Activated naive CD4-positive, alpha-beta T cell treated with anti-CD3 and anti-CD28 coated beads, Interleukin-2, amount 10 ng/mL, durations not matched to agents 7 days and 5 days (primary cell): ENCODE measurements around the gene FOXA3.

Experiments used
- CTCF ChIA-PET: fragments of 350-600 bp; sonication (Branson Sonifier 250); formaldehyde crosslinking; loops from one replicate; lab custom pipeline; 2021; ENCODE audit warnings: antibody characterized with exemption; lab: Charles Lee
- DNase-seq: peaks from one replicate; pipeline ENCODE4 v3.0.0-alpha.2; 2020
- H3K27ac Mint-ChIP-seq: one replicate; pipeline ENCODE4 v1.8.0; 2021; ENCODE audit warnings: mild to moderate bottlenecking, moderate library complexity, mixed read lengths
- H3K27me3 Mint-ChIP-seq: one replicate; pipeline ENCODE4 v1.8.0; 2021; ENCODE audit warnings: mild to moderate bottlenecking, mixed read lengths
- H3K36me3 Mint-ChIP-seq: one replicate; pipeline ENCODE4 v1.8.0; 2021; ENCODE audit warnings: mixed read lengths
- H3K4me1 Mint-ChIP-seq: one replicate; pipeline ENCODE4 v1.8.0; 2021; ENCODE audit warnings: mixed read lengths
- H3K4me3 Mint-ChIP-seq: one replicate; pipeline ENCODE4 v1.8.0; 2021; ENCODE audit warnings: mild to moderate bottlenecking, moderate library complexity, mixed read lengths
- H3K9me3 Mint-ChIP-seq: one replicate; pipeline ENCODE4 v1.8.0; 2021; ENCODE audit warnings: mixed read lengths

FOXA3 gene

GRCh38 chr19:45872095-45872919, 8.2 kb downstream of the FOXA3 start:
- no peaks in the 10 kb centered on the region for H3K36me3 Mint-ChIP-seq
- DNase-seq: no peak
- peaks cover 59% of the 10 kb centered on the region for H3K27me3 Mint-ChIP-seq
- H3K9me3 Mint-ChIP-seq: no peaks in the 10 kb centered on the region
- peaks cover 9% of the 10 kb centered on the region for H3K4me1 Mint-ChIP-seq
- no peak overlapping the region for H3K4me3 Mint-ChIP-seq
- no peak overlapping the region for H3K27ac Mint-ChIP-seq
- CTCF ChIA-PET: interaction anchor here (1.5 kb wide), 1 partner anchor 9 kb away, joined by 3 read pairs; the partner anchor contains the start of gene SYMPK

GRCh38 chr19:45873219-45873772, 9.2 kb downstream of the FOXA3 start:
- H3K27me3 Mint-ChIP-seq: peaks cover 54% of the 10 kb centered on the region
- CTCF ChIA-PET: interaction anchor here (1.5 kb wide), 1 partner anchor 10 kb away, joined by 3 read pairs; the partner anchor contains the start of gene SYMPK
- DNase-seq: no peak

GRCh38 chr19:45874620-45874966, 10.5 kb downstream of the FOXA3 start:
- peaks cover 55% of the 10 kb centered on the region for H3K27me3 Mint-ChIP-seq
- CTCF ChIA-PET: no interaction called here
- H3K4me1 Mint-ChIP-seq: peaks cover 16% of the 10 kb centered on the region
- no peaks in the 10 kb centered on the region for H3K36me3 Mint-ChIP-seq
- no peak overlapping the region for H3K27ac Mint-ChIP-seq
- H3K4me3 Mint-ChIP-seq: no peak overlapping the region
- DNase-seq: no peak
- H3K9me3 Mint-ChIP-seq: no peaks in the 10 kb centered on the region

More at GRCh38 chr19:45873219-45873772, 9.2 kb downstream of the FOXA3 start:
- peaks cover 13% of the 10 kb centered on the region for H3K4me1 Mint-ChIP-seq
- H3K4me3 Mint-ChIP-seq: no peak overlapping the region
- H3K9me3 Mint-ChIP-seq: no peaks in the 10 kb centered on the region
- no peaks in the 10 kb centered on the region for H3K36me3 Mint-ChIP-seq
- no peak overlapping the region for H3K27ac Mint-ChIP-seq

GRCh38 chr19:45876161-45876410, 12.0 kb downstream of the FOXA3 start:
- no peak overlapping the region for H3K27ac Mint-ChIP-seq
- no peak for DNase-seq
- H3K4me3 Mint-ChIP-seq: no peak overlapping the region
- H3K36me3 Mint-ChIP-seq: no peaks in the 10 kb centered on the region
- H3K9me3 Mint-ChIP-seq: no peaks in the 10 kb centered on the region
- H3K4me1 Mint-ChIP-seq: peaks cover 18% of the 10 kb centered on the region
- H3K27me3 Mint-ChIP-seq: peaks cover 55% of the 10 kb centered on the region
- CTCF ChIA-PET: no interaction called here

- no peaks in the 10 kb centered on the region for H3K36me3 Mint-ChIP-seq
- H3K9me3 Mint-ChIP-seq: no peaks in the 10 kb centered on the region
- H3K4me3 Mint-ChIP-seq: no peak overlapping the region
- peaks cover 60% of the 10 kb centered on the region for H3K27me3 Mint-ChIP-seq
- H3K27ac Mint-ChIP-seq: no peak overlapping the region
- peaks cover 23% of the 10 kb centered on the region for H3K4me1 Mint-ChIP-seq
- CTCF ChIA-PET: no interaction called here
- peak; percentile 46 for DNase-seq
Measured at GRCh38 chr19:45876411-45877197, 12.5 kb downstream of the FOXA3 start.

GRCh38 chr19:45878043-45878794, 14.1 kb downstream of the FOXA3 start:
- H3K4me1 Mint-ChIP-seq: peaks cover 31% of the 10 kb centered on the region
- H3K27ac Mint-ChIP-seq: no peak overlapping the region
- DNase-seq: no peak
- CTCF ChIA-PET: no interaction called here
- no peak overlapping the region for H3K4me3 Mint-ChIP-seq
- H3K27me3 Mint-ChIP-seq: peaks cover 60% of the 10 kb centered on the region
- H3K36me3 Mint-ChIP-seq: peaks cover 1% of the 10 kb centered on the region
- H3K9me3 Mint-ChIP-seq: no peaks in the 10 kb centered on the region

- CTCF ChIA-PET: interaction anchor here (1.6 kb wide), 1 partner anchor 62 kb away, joined by 4 read pairs; no protein-coding TSS in a partner anchor
- H3K27ac Mint-ChIP-seq: no peak overlapping the region
Measured at GRCh38 chr19:45879055-45879454, 14.9 kb downstream of the FOXA3 start.

GRCh38 chr19:45879971-45880370, 15.8 kb downstream of the FOXA3 start:
- DNase-seq: no peak
- Mint-ChIP-seq H3K27me3 (peaks cover 48% of the 10 kb centered on the region), H3K27ac (no peak overlapping the region), H3K36me3 (peaks cover 4% of the 10 kb centered on the region), H3K4me3 (no peak overlapping the region), H3K4me1 (peaks cover 42% of the 10 kb centered on the region), H3K9me3 (no peaks in the 10 kb centered on the region)
- CTCF ChIA-PET: interaction anchor here (1.1 to 1.6 kb wide), 2 partner anchors 31 to 63 kb away, joined by 3 to 4 read pairs; no protein-coding TSS in a partner anchor

More at GRCh38 chr19:45879055-45879454, 14.9 kb downstream of the FOXA3 start:
- no peaks in the 10 kb centered on the region for H3K9me3 Mint-ChIP-seq
- H3K36me3 Mint-ChIP-seq: peaks cover 4% of the 10 kb centered on the region
- no peak overlapping the region for H3K4me3 Mint-ChIP-seq
- peaks cover 39% of the 10 kb centered on the region for H3K4me1 Mint-ChIP-seq
- DNase-seq: no peak
- peaks cover 52% of the 10 kb centered on the region for H3K27me3 Mint-ChIP-seq

GRCh38 chr19:45881082-45881908, 17.2 kb downstream of the FOXA3 start:
- DNase-seq: no peak
- H3K27ac Mint-ChIP-seq: no peak overlapping the region
- no peak overlapping the region for H3K4me3 Mint-ChIP-seq
- H3K27me3 Mint-ChIP-seq: peaks cover 34% of the 10 kb centered on the region
- CTCF ChIA-PET: interaction anchor here (0.7 to 5.3 kb wide), 8 partner anchors 16 to 136 kb away, joined by 3 to 58 read pairs (median 4); partner anchors contain the start of genes FOXA3, MYPOP and SYMPK
- no peaks in the 10 kb centered on the region for H3K9me3 Mint-ChIP-seq
- H3K36me3 Mint-ChIP-seq: peaks cover 4% of the 10 kb centered on the region
- H3K4me1 Mint-ChIP-seq: peaks cover 43% of the 10 kb centered on the region

GRCh38 chr19:45881909-45882528, 17.9 kb downstream of the FOXA3 start:
- H3K36me3 Mint-ChIP-seq: peaks cover 4% of the 10 kb centered on the region
- no peaks in the 10 kb centered on the region for H3K9me3 Mint-ChIP-seq
- CTCF ChIA-PET: interaction anchor here (0.7 to 5.3 kb wide), 10 partner anchors 11 to 136 kb away, joined by 3 to 58 read pairs (median 4); partner anchors contain the start of genes FOXA3, MYPOP, SIX5 and SYMPK
- H3K27ac Mint-ChIP-seq: no peak overlapping the region
- no peak for DNase-seq
- H3K4me1 Mint-ChIP-seq: peaks cover 44% of the 10 kb centered on the region
- H3K4me3 Mint-ChIP-seq: no peak overlapping the region
- peaks cover 27% of the 10 kb centered on the region for H3K27me3 Mint-ChIP-seq

- H3K36me3 Mint-ChIP-seq: peaks cover 4% of the 10 kb centered on the region
- peaks cover 44% of the 10 kb centered on the region for H3K4me1 Mint-ChIP-seq
- H3K27me3 Mint-ChIP-seq: peaks cover 20% of the 10 kb centered on the region
- H3K9me3 Mint-ChIP-seq: no peaks in the 10 kb centered on the region
- peak overlapping the region; percentile 43 for H3K27ac Mint-ChIP-seq
- CTCF ChIA-PET: interaction anchor here (1.1 to 5.3 kb wide), 8 partner anchors 12 to 135 kb away, joined by 4 to 58 read pairs (median 9); partner anchors contain the start of genes FOXA3, MYPOP, SIX5 and SYMPK
- peak overlapping the region; percentile 65 for H3K4me3 Mint-ChIP-seq
- DNase-seq: peak; percentile 89
Measured at GRCh38 chr19:45882652-45883585, 18.8 kb downstream of the FOXA3 start.

- peaks cover 41% of the 10 kb centered on the region for H3K4me1 Mint-ChIP-seq
- H3K36me3 Mint-ChIP-seq: peaks cover 4% of the 10 kb centered on the region
Measured at GRCh38 chr19:45883586-45883880, 19.4 kb downstream of the FOXA3 start.

More at GRCh38 chr19:45883586-45883880, 19.4 kb downstream of the FOXA3 start:
- no peaks in the 10 kb centered on the region for H3K9me3 Mint-ChIP-seq
- peak overlapping the region; percentile 65 for H3K4me3 Mint-ChIP-seq
- peaks cover 17% of the 10 kb centered on the region for H3K27me3 Mint-ChIP-seq
- H3K27ac Mint-ChIP-seq: peak overlapping the region; percentile 43
- DNase-seq: no peak
- CTCF ChIA-PET: interaction anchor here (1.1 to 5.3 kb wide), 4 partner anchors 17 to 114 kb away, joined by 3 to 58 read pairs (median 14); partner anchors contain the start of genes FOXA3, SIX5 and SYMPK
